Inflammatory macrophage treated with lipopolysaccharide for 4 hours (primary cell): ENCODE results near the gene PPEF1.

Experiments used
- DNase-seq: peaks from one replicate; pipeline ENCODE4 v3.0.0-alpha.2; 2020

PPEF1 gene

DNA sequence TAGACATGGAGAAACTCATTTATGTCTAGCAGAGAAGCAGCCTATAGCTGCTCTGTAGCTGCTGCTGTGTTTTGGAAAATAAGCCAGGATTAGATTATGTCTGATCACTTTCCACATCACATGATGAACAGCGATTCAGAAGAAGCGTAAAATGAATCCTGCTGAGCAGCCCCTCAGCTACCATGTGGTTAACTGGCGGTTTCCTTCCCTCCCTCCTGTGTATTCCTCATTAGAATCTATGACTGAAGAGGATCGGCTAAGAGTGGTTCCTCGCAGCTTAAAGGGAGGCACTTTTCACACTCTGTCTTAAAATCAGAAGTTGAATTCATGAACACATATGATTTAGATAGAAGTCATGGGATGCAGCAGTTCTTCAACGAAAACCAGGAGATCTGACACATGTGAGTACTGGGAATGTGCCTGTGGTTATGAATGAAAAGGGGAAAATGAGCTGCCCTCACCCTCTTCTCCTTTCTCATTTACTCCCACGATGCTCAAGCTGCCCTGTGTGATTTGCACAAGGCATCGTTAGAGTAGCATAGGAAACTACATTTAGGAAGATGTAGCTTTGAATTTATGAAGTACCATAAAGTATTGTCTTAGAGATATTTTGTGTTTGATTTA is at the start of gene PPEF1:
Gene PPEF1 (plus strand): TSS at position 220 of the 624 bp plus-strand sequence. CDS start 136 bp downstream, at position 356.
- DNase-seq: peak; percentile 8

DNA sequence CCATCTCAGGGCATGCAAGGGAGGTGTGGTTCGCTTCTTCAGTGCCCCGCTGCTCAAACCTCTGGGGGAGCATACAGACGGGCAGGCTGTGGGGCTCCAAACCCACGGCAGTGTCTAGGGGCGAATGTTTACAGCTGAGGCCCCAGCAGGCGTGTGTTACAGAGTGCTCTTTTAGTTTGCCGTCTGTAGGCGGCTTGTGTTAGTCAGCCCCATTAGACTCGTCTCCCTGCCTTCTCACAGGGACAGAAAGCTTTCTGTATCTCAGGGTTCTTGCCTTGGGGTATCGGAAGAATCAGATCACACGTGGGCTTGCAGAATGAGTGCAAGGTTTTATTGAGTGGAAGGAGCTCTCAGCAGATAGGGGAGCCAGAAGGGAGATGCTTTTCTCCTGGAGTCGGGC is 46.2 kb upstream of the PPEF1 start:
- DNase-seq: no peak

GRCh38 chrX:18664947-18665346 is 42.5 kb upstream of the PPEF1 start:
- DNase-seq: no peak

DNA sequence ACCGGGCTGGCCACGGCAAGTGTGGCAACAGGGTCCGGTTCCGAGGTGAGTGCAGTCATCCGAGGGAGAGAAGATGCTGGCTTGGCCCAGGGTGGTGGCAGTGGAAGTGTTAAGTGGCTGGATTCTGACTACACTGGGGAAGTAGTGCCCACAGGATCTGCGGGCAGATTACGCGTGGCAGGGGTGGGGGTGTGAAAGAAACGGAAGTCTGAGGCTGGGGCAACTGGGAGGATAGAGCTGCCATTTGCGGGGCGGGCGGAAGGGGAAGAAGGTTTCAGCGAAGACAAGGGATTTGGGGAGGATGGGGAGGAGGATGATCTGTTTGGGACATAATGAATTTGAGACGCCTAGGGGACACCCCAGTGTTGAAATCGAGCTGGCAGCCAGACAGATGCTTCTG is 40.8 kb upstream of the PPEF1 start:
- DNase-seq: peak; percentile 51

DNA sequence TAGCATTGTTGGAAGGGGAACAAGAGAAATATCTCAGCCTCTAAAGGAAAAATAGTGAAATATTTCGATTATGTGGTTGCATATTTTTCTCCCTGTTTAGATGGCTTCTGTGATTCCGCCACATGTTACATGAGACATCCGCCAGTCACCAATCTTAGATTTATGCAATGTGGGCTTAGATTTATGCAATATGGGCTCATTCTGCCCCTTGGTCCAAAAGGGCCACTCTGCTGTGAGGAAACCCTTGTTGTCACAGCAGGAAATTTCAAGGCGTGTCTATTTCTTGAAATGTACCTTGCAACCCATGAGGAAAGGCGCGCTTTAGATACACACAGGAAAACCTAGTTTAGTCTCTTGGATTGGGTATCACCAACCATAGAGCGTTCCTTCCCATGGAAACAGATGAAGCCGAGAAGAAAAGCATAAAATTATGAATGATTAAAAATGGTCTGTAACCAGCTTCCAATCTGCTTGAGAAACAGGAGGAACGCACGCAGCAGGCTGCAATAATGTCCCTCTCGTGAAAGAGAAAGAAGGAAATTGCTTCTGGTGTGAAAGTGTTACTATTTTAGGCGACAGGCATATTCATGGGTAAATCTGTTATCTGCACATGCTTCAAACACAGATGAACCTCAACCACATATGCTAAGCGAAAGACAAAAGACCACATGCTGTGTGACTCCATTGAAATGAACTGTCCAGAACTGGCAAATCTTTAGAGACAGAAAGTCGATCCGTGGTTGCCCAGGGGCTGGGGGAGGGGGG is 39.2 kb upstream of the PPEF1 start:
- peak; percentile 79 for DNase-seq

GRCh38 chrX:18672008-18672407 is 35.4 kb upstream of the PPEF1 start, which contains the start of gene RS1:
Gene RS1, minus strand, starts transcription at chrX:18672108. Its CDS starts 40 bp downstream, at chrX:18672068.
- DNase-seq: no peak

GRCh38 chrX:18674417-18674787 is 33.0 kb upstream of the PPEF1 start:
- no peak for DNase-seq

- peak; percentile 74 for DNase-seq
Observed at GRCh38 chrX:18674788-18675735, 32.4 kb upstream of the PPEF1 start.

- DNase-seq: no peak
Observed at GRCh38 chrX:18676050-18676449, 31.4 kb upstream of the PPEF1 start.

DNA sequence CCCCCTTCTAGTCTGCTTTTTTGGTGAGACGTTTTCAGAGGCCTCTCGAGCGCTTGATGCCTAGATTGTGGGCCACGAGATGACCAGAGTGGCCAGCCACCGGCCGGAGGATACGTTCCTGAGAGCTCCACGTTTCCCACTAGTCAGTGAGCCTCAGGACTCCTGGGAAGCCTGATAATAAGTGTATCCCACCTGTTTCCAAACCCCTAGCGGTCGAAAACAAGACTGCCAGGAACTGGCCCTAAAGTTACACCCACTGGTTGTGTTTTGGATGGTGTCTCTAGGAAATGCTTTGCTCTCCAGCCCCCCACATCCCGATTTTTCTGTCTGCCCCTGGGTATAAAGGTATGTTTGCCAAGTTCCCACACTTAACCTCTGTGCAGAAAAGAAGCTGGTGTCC is 31.0 kb upstream of the PPEF1 start:
- no peak for DNase-seq

DNA sequence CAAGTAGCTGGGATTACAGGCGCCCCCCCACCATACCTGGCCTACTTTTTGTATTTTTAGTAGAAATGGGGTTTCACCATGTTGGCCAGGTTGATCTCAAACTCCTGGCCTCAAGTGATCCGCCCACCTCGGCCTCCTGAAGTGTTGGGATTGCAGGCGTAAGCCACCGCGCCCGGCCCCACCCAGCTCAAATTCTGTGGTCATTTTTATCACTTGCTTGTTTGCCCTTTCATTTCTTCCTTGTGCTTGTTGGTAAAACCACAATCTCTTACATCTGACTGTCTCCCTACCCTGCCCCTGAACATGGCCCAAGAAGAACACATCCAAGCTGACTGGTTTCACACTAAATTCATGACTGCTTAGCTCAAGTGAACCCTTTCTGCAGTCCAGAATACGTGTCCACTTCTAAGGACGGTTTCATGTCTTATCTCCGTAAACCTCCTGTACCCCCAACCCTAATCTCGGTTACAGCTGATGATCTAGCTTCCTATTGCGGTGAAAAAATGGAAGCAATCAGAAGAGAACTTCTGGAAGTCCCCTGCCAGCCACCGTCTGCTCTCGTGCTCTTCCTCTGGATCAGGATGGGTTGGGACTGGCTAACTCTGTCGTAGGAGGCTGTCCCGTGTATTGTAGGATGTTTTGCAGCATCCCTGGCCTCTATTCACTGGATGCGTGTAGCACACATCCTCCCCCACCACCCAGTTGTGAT is 30.1 kb upstream of the PPEF1 start:
- DNase-seq: peak; percentile 46

GRCh38 chrX:18681996-18682395 is 25.4 kb upstream of the PPEF1 start:
- DNase-seq: no peak

- peak; percentile 65 for DNase-seq
Observed at GRCh38 chrX:18682979-18683387, 24.5 kb upstream of the PPEF1 start.

- peak; percentile 40 for DNase-seq
Observed at GRCh38 chrX:18687856-18688495, 19.5 kb upstream of the PPEF1 start.

DNA sequence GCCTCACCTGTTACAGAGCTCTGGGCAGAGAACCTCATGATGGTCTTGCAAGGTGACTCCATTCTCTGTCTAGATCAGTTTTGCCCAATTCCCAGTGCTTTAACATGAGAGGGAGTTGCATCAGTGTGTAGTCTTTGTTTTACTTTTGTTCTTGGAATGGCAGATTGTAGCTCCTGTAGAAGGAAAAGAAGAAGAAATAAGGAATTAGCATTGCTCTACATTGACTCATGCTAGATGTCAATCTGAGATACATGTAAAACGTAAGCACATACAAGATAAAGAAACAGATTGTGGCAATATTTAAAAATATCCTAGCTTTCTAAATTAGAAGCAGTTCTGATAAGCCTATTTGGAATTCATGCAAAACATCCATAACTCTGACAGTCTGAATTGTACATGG is 16.0 kb upstream of the PPEF1 start:
- peak; percentile 30 for DNase-seq

- no peak for DNase-seq
Observed at GRCh38 chrX:18692541-18692940, 14.9 kb upstream of the PPEF1 start.

DNA sequence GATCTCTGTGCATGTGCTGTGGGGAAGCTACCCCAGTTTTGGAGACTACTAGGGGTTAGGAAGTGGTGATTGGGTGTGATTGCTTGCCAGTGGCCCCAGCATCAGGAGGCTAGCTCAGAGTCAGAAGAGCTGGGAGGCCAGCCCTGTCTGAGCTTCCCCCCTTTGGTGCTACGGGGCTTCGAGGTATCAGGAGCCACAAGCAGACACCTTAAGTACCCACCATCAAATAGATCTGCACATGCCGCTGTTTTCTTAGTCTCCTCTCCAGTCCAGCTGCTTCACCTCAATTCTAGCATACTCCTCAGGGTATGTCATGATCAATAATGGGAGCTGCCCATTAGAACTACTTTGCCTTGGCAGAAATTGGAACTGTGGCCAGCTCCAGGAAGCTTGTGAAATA is 10.8 kb upstream of the PPEF1 start:
- no peak for DNase-seq

GRCh38 chrX:18698737-18699650 is 8.5 kb upstream of the PPEF1 start:
- no peak for DNase-seq

DNA sequence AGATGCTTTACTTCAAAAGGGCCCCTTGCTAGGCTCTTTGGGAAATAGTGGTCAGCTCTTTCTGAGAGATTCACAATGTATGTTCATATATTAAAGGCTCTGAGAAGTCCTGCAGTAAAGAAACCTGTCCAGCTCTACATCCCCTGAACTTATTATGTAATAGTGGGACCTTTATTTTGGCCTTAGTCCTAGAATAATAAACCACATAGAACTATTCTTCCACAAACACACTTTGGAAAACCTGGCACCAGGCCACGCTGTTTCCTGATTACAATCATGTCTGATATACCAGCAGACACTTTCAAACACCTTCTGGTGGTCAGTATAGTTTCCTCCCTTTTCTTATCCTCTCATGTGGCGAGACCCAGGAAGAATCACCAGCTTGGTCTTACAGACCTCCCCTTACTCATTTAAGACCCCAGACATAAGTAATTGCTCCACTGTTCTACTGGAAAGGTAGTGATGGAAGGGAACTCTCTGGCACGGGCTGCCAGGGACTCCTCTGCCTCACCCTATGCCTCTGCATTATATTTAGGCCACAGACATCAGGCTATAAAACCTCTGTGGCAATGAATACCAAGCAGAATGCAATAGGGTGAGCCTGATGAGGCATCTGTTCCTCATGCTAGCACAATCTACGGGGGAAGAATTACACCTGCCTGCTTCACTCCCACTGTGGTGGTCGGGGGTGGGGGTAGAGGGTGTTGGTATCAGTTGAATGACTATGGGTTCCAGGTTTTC is 5.7 kb upstream of the PPEF1 start:
- no peak for DNase-seq
